Left lobe of liver (tissue), 2 donors: ENCODE measurements around the gene FCMR. TPM values are rescaled to one million over a fixed set of nuclear protein-coding genes. Genes with fewer than 3 reads are reported as not detected.
"Not testable (repeated sequence)": the region's sequence is repeated elsewhere in the genome, so short reads cannot be mapped to it uniquely, and the experiment has no call there.

Experiments
- ATAC-seq: fragments of 200-7000 bp; cut with Tn5 transposase; one replicate; pipeline ENCODE4 v1.9.1; 2020; ENCODE audit warnings: mild to moderate bottlenecking, moderate library complexity
- DNase-seq: peaks from one replicate; pipeline ENCODE4 v3.0.0-alpha.2; 2020; ENCODE audit warnings: low spot score
- total RNA-seq: library from RNA; stranded (reverse); gene quantifications from one replicate; pipeline ENCODE4 v1.2.1, GENCODE V29; 2021
- donor health status: DM: no; HTN: no; CAD: no; lungs with moderate emphysema.
- donor health status: DM: no; HTN: yes; CAD: no.

FCMR gene
- total RNA-seq, 1 donor from 2014 or later = 1.3 TPM

- ATAC-seq = no peak
- DNase-seq = no peak
These were observed 41.4 kb downstream of the FCMR start for GRCh38 chr1:206880314-206880713.

- ATAC-seq = no peak
- DNase-seq = no peak
These were observed 43.3 kb downstream of the FCMR start for GRCh38 chr1:206878456-206878855.

- no peak for ATAC-seq
These were observed 45.9 kb downstream of the FCMR start for GRCh38 chr1:206875752-206876377.

GRCh38 chr1:206873603-206874188 is 48.0 kb downstream of the FCMR start:
- no peak for DNase-seq
- no peak for ATAC-seq

More at GRCh38 chr1:206875752-206876377, 45.9 kb downstream of the FCMR start:
- no peak for DNase-seq

- DNase-seq (no peak), ATAC-seq (no peak)
These were observed 49.6 kb downstream of the FCMR start for GRCh38 chr1:206872139-206872538.

- no peak for ATAC-seq
- DNase-seq = no peak
These were observed 53.5 kb downstream of the FCMR start for GRCh38 chr1:206868264-206868663.

- no peak for DNase-seq
- ATAC-seq = no peak
These were observed 54.0 kb downstream of the FCMR start for GRCh38 chr1:206867716-206868115.

- no peak for ATAC-seq
- no peak for DNase-seq
These were observed 54.5 kb downstream of the FCMR start for GRCh38 chr1:206867239-206867638.

- ATAC-seq = no peak
- DNase-seq = no peak
These were observed 55.7 kb downstream of the FCMR start for GRCh38 chr1:206866062-206866461.

GRCh38 chr1:206864939-206865671 is 56.6 kb downstream of the FCMR start, which contains the start of gene IL20:
IL20 (plus strand) TSS chr1:206865623; CDS start chr1:206865853, 230 bp downstream.
- peak; percentile 100 for ATAC-seq

GRCh38 chr1:206863266-206863665 is 58.5 kb downstream of the FCMR start:
- DNase-seq = no peak
- ATAC-seq = no peak

More at GRCh38 chr1:206864939-206865671, 56.6 kb downstream of the FCMR start, which contains the start of gene IL20:
- DNase-seq = peak; percentile 94

- no peak for ATAC-seq
These were observed 61.6 kb downstream of the FCMR start for GRCh38 chr1:206860165-206860564.

GRCh38 chr1:206859082-206859521 is 62.6 kb downstream of the FCMR start:
- peak; percentile 23 for ATAC-seq
- DNase-seq = no peak

More at GRCh38 chr1:206860165-206860564, 61.6 kb downstream of the FCMR start:
- no peak for DNase-seq

- ATAC-seq = peak; percentile 31
- no peak for DNase-seq
These were observed 64.9 kb downstream of the FCMR start for GRCh38 chr1:206856674-206857464.

- no peak for DNase-seq
- no peak for ATAC-seq
These were observed 65.9 kb downstream of the FCMR start for GRCh38 chr1:206855859-206856258.

- DNase-seq (no peak), ATAC-seq (peak; percentile 22)
These were observed 67.2 kb downstream of the FCMR start for GRCh38 chr1:206854401-206855129.

GRCh38 chr1:206853696-206854095 is 68.0 kb downstream of the FCMR start:
- DNase-seq, ATAC-seq: not testable (repeated sequence)
